ENCODE measurements around the gene MYRIP.

DNA sequence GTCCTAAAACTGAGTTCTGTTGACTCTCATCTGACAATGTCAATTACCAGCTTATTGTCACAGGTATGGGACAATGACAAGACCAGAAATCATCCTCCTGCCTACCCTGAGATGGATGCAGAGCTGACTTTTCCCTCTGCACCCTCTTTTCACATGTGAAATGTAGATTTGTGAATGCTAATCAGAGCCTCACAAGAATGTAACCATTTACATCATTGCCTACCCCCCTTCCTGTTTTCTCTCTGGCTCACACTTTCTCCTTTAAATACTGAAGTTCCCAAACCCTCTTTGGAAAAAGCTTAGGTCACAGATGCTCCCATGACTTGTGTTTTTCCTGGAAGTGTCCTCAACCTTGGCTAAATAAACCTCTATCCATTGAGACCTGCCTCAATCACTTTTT is 228.2 kb downstream of the MYRIP start:
- TF ChIP-seq LEF1 (IDR thresholded peaks at IDR 0.05; ENCODE audit: borderline replicate concordance) (no peak), SP1 (IDR thresholded peaks at IDR 0.05) (no peak), SUZ12 (IDR thresholded peaks at IDR 0.05) (no peak), ARNT (IDR thresholded peaks at IDR 0.05) (no peak), FOXM1 (IDR thresholded peaks at IDR 0.05; ENCODE audit: borderline replicate concordance) (no peak), CTBP1 (IDR thresholded peaks at IDR 0.05; ENCODE audit: borderline replicate concordance) (no peak), NFRKB (IDR thresholded peaks at IDR 0.05) (no peak), ELF4 (IDR thresholded peaks at IDR 0.05) (no peak)
- TF ChIP-seq, protein P1, sequence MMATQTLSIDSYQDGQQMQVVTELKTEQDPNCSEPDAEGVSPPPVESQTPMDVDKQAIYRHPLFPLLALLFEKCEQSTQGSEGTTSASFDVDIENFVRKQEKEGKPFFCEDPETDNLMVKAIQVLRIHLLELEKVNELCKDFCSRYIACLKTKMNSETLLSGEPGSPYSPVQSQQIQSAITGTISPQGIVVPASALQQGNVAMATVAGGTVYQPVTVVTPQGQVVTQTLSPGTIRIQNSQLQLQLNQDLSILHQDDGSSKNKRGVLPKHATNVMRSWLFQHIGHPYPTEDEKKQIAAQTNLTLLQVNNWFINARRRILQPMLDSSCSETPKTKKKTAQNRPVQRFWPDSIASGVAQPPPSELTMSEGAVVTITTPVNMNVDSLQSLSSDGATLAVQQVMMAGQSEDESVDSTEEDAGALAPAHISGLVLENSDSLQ (IDR thresholded peaks at IDR 0.05), result no peak
